Skin of body (tissue), 2 donors: ENCODE data around the gene MXD4. TPM values are rescaled to one million over a fixed set of nuclear protein-coding genes. Genes with fewer than 3 reads are reported as not detected.
"Not testable (repeated sequence)": the region's sequence is repeated elsewhere in the genome, so short reads cannot be mapped to it uniquely, and the experiment has no call there.

Experiments used
- DNase-seq: peaks from one replicate; lab custom pipeline; 2025; lab: John Stamatoyannopoulos, UW
- total RNA-seq: library from RNA; depleted of rRNA; stranded (reverse); fragments of >200 nt; gene quantifications from one replicate; pipeline ENCODE4 v1.2.3, GENCODE V29; 2014

MXD4 gene
- total RNA-seq, 1 donor from 2014 or later, result 17.0 TPM

- no peak for DNase-seq
These were observed 13.8 kb upstream of the MXD4 start for GRCh38 chr4:2275546-2276251.

- DNase-seq, result not testable (repeated sequence)
These were observed 13.1 kb upstream of the MXD4 start for GRCh38 chr4:2275044-2275397.

- DNase-seq, result no peak
These were observed 12.6 kb upstream of the MXD4 start for GRCh38 chr4:2274320-2275043.

DNA sequence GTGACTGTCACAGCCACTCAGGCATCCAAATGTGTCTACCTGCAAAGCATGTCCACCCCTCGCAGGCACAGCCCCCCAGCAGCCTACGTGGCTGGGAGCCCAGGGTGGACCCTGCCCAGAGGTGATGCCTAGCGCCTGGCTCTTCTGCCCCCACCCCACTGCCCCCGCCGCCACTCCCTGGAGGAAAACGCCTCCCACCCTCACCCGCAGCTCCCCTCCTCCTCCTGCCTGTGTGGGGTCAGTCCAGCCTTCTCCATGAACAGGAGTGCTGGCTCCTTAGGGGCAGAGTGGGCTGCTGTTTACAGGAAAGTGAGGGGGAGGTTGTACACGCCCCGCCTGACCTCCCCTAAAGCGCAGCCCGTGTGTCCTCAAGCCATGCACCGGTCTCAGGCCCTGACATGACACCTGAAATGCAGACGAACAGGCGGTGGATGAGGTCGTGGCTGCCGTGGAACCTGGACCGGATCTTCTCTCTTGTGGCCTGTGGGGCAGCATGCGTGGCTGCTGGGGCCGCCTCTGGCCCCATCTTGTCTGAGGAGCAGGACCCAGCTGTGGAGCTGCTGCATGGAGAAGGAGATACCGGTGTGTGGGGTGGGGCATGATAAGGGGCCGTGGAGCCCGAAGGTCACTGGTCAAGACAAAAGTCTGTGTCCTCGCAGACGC lies 11.9 kb upstream of the MXD4 start:
- no peak for DNase-seq

- no peak for DNase-seq
These were observed 11.3 kb upstream of the MXD4 start for GRCh38 chr4:2273221-2273620.

- no peak for DNase-seq
These were observed 10.9 kb upstream of the MXD4 start for GRCh38 chr4:2272828-2273120.

DNA sequence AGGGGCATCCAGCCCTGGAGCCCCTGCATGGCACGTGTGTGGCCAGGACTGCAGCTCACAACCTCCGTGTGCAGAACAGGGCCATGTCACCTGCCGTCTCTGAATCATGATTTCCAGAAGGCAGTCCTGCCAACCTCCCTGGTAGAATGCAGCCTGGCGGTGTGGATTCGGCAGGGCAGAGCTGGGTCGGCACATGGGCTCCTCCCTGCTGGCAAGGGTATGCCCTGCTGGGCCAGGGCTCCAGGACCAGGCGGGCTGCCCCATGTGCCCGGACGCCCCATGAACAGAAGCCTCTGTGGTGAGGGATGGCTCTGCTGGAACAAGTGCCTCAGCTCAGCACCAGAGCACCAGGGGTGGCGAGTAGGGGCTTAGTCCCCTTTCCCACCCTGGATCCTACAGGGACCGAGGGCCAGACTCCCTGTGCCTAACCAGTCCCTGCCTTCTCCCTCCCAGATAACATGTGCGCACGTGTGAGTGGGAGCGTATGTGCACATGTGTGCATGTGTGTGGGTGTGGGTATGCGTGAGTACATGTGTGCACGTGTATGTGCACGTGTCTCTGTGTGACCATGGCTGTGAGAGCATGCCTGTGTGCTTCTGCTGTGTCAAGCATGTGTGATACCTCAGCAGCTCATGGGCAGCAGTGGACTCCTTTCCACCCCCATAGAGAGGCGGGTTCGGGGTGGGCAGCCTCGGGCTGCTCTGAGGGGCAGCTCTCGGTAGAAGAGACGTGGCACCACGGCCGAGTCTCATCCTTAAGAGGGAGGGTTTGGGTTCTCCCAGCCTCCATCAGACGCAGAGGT lies 10.3 kb upstream of the MXD4 start:
- no peak for DNase-seq

DNA sequence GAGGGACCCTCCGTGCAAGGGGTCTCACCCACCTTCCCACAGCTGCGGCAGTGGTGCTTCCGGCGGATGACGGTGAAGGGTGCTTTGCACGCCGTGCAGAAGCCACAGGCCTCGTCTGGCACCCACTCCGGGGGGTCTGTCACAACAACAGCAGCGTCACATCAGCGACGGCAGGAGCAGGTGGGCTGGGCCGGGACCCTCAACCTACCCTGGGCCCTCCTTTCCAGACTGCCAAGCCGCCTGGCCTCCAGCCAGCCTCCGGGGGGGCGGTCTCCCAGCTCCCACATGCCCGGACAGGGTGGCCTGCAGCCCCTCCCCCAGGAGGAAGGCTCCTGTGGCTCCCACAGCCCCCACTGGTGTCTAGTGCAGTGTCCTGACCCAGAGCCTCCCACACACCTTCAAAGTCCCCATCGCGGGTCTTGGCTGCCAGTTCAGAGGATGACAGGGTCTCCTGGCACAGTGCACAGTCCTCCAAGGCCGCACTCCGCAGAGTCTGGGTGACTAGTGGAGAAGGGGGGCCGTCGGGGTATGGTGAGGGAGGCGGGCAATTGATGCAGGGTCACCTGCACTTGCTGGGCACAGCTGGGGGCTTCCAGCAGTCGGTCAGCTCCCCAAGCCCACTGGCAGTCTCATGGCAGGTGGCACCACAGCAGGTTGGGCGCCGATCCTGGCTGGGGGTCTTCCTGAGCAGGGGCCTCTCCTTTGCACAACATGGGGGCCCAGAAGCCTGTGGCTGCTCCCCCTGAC lies 9.5 kb upstream of the MXD4 start:
- no peak for DNase-seq

- no peak for DNase-seq
These were observed 8.6 kb upstream of the MXD4 start for GRCh38 chr4:2270341-2271165.

DNA sequence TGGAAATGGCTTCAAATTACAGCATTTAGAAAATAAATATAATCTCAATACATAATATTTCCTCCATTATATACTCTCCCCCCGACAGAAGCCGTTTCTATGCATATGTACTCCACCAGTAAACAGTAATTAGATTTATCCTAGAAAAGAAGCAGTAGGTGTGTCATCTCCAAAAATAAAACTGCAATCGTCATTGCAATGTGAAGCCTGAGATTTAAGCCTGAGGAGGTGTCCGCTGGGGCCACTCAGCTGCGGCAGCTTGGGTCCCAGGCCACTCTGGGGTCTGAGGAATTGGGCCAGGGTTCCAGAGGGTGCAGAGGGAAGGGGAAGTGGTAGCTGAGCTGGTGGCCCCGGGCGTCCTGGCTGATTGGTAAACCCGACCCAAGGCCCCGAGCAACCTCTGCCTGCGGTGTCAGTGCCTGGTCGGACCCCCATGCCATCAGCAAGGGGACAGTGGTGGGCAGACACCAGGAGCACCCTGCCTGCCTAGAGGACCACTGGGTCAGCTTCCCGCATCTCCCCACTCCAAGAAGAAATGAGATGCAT lies 7.8 kb upstream of the MXD4 start:
- DNase-seq, result no peak

GRCh38 chr4:2269206-2269531 lies 7.3 kb upstream of the MXD4 start:
- DNase-seq, result no peak

DNA sequence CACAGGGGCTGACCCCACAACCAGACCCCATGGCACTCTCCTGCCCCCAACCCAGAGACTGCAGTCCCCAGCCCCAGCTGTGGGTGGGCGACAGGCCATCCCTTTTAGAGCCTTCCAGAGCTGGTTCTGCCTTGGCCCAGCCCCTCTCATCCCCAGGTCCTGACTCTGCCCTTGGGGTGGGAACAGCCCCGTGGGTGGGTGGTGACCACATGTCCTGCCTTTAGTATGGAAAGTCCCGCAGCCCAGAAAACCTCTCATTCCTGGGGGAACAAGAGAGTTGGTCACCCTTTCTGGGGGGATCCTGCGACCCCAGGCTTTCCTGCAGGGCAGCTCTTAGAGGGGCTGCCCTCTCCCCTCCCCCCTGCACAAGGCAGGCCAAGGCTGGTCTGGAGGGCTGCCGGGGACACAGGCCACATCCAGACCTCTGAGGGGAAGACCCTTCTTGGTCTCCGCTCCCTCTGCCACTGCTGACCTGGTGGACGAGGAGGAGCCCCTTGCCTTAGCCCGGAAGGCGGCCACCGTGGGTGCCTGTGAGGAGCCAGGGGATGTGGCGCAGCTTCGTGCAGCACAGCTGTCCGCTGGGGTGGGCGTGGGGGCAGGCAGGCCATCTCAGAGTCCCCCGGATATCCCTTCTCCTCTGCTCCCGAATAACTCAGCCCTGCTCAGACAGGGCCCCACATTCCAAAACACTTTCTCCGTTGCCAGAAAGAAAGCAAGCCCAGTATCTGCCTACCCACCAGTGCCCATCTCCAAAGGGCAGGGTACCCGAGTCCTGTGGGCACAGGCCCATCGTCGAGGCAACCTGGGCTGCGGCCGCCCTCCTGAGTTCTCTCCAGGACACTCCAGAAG lies 6.7 kb upstream of the MXD4 start:
- no peak for DNase-seq

GRCh38 chr4:2267841-2268240 lies 5.9 kb upstream of the MXD4 start:
- DNase-seq, result no peak

- no peak for DNase-seq
These were observed 5.5 kb upstream of the MXD4 start for GRCh38 chr4:2267320-2267811.

GRCh38 chr4:2266821-2267220 lies 4.9 kb upstream of the MXD4 start:
- no peak for DNase-seq

DNA sequence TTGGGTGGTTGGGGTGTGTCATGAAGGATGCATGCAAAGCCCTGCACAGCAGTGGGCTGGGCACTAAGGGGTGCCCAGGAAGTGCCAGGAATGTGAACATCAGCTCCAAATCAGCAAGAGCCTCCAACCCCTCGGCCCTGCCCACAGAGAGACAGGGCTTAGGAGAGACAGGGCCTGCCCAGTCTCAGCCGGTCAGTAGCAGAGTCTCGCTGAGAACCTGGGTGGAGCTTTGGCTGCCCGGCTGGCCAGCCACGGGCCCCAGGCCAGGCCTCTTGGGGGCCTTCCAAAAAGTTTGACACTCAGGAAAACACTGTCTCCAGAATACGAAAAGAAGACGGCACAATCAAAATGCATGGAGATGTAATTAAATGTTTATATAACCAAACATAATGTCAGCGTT lies 4.3 kb upstream of the MXD4 start:
- DNase-seq, result no peak

DNA sequence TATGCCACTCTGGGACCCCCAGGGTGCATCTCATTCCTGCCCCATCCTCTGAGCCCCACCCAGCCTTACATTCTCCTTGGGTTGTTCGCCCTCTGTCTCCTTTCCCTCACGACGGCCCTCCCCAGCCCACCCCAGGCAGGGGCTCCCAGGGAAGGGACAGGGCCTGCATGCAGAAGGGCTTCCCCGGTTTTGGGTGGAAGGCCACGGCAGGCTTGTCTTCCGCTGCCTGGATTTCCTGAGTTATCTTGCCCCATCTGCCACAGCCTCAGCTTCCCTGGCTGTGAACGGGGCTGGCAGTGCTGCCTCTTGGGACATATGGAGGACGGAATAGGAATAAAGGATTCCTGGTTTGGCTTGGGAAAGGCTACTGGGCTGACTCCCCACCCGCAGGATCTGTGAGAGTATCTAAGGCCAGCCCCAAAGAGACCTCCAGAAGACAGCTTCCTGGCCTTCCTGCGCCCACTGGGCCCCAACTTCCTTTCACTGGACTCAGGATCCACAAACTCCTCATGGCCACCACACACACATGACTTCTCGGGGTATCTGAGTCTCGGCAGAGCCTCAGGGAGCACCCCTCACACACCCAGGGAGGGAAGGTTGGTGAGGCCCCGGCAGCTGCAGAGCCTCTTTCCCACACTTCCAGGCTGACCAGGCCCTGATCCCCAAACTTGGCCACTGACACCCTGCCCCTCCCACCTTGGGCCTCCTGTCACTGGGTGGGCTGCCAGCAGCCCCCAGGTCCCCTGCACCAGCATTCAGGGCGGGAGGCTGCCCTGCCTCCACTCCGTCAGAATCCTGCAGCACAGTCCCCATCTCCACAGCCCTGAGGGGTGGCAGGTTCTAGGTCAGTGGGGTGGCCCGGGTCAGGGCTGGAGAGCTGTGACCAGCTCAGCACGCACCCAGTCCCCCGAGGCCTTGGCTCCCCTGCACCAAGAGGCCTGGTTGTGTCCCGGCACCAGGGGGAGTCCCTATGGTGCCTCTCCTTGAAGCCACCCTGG lies 3.5 kb upstream of the MXD4 start:
- no peak for DNase-seq

DNA sequence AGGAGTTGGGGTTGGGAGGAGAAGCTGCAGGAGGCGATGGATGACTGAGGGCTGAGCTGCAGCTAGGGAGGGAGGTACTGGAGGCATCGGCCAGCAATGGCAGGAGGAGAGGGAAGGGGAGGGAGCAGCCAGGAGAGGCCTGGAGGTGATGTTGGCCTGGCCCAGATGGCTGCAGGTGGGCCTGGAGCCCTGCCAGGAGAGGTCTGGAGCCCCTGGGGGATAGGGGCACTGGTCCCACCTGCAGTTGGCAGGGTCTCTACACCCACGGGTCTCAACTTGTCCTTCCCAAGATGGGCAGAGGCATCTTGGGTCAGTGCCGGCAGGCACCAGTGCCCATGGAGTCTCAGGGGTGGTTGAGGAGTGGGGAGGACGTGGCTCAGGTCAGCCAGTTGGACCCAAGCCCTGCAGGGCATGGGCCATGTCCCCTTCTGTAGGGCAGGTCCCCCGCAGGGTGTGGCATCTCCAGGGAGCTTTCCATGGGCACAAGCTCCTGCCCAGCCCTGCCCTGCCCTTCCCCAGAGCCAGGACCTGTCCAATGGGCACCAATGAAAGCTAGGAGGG lies 2.7 kb upstream of the MXD4 start:
- no peak for DNase-seq
